GM13977 (cell line): ENCODE results near the gene CARMIL3.
A peak's percentile ranks its signal among the peaks of the same experiment; 100 is the strongest.

Experiments
- DNase-seq: peaks from one replicate; pipeline ENCODE4 v3.0.0; 2012; ENCODE audit warnings: low spot score
- in situ Hi-C: fragments of 300-500 bp; cut with MboI; formaldehyde crosslinking; loops from one replicate; pipeline ENCODE4 v1.12.0; 2022; ENCODE audit warnings: low sequenced_read_pairs, low pct_unique_long_range_greater_than_20kb, mixed read lengths, inconsistent platforms; ENCODE audit not compliant: unreplicated experiment
- TF ChIP-seq, protein P1 (sequence below): IDR thresholded peaks from 2 replicates; pipeline ENCODE4 v1.5.1; 2012; ENCODE audit warnings: mild to moderate bottlenecking, control low read depth; ENCODE audit not compliant: insufficient read depth; ENCODE audit errors: extremely low read depth, missing control alignments

Gene CARMIL3

DNA sequence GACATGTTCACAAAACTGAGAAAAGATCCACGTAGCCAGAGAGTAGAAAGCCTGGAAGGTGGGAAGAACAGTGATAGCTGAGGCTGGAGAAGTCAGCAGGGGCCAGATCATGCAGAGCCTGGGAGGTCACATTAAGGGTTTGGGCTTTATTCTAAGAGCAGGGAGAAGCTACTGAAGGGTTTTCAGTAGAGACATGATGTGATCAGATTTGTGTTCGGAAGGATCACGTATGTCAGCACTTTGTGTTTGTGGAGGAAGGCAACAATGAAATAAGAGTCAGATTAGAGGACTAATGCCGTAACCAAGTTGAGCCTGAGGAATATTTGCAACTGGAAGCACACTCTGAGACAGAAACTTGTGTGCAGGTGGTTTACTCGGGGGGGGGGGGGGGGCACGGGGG is 38.1 kb downstream of the CARMIL3 start:
- DNase-seq = no peak
- in situ Hi-C loops = loop anchor here (25.0 kb wide), 1 partner anchor 103 kb away; the partner anchor contains the start of gene DHRS4L2
- TF ChIP-seq, protein P1, sequence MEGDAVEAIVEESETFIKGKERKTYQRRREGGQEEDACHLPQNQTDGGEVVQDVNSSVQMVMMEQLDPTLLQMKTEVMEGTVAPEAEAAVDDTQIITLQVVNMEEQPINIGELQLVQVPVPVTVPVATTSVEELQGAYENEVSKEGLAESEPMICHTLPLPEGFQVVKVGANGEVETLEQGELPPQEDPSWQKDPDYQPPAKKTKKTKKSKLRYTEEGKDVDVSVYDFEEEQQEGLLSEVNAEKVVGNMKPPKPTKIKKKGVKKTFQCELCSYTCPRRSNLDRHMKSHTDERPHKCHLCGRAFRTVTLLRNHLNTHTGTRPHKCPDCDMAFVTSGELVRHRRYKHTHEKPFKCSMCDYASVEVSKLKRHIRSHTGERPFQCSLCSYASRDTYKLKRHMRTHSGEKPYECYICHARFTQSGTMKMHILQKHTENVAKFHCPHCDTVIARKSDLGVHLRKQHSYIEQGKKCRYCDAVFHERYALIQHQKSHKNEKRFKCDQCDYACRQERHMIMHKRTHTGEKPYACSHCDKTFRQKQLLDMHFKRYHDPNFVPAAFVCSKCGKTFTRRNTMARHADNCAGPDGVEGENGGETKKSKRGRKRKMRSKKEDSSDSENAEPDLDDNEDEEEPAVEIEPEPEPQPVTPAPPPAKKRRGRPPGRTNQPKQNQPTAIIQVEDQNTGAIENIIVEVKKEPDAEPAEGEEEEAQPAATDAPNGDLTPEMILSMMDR = no peak

DNA sequence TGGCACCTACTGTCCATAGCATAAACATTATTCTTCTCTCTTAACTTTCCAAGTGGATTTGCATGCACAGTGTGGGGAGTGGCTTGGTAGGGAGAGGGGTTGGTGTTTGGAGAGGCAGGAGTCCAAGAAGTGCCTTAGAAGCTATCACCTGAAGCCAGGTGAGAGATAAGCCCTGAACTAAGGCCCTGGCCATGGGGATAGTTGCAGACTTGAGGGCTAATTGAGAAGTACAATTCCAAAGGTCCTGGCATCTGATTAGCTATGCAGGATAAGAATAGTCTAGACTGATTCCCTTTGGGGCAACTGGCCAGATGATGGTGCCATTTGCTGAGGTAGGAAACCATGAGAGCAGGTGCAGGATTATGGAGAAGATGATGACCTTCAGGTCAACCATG is 40.3 kb downstream of the CARMIL3 start:
- TF ChIP-seq, protein P1 = no peak
- in situ Hi-C loops = loop anchor here (25.0 kb wide), 1 partner anchor 105 kb away; the partner anchor contains the start of gene DHRS4L2

DNA sequence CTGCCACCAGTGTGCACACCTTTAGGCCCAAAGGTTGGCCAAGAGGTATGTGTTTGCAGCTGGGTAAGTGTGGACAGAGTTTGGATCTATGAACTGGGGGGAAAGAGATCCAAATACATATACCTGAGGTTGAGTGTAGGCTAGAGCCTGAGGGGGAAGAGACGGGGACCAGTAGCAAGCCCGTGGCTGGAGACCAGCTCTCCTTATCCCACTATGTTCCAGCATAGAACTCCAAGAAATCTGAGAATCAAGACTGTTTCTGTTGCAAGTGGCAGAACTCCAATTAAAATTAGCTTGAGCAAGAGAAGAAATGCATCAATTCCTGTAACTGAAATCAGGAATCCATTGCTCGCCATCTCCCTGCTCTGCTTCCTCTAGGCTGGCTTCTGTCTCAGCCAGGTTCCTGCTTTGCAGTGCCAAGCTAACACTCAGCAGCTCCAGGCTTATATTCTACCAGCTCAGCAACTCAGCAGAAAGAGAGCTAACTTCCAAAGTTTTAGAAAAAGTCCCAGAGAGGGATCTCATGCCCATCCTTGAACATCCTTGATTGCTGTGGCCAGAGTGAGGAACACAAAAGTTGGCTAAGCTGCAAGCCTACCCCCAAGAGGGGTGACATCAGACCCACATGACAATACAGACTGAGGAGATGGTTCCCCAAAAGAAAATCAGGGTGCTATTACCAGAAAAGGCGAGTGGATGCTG is 40.8 kb downstream of the CARMIL3 start:
- DNase-seq = no peak
- in situ Hi-C loops = loop anchor here (25.0 kb wide), 1 partner anchor 105 kb away; the partner anchor contains the start of gene DHRS4L2
- TF ChIP-seq, protein P1 = no peak

More for the DNA sequence above, 40.3 kb downstream of the CARMIL3 start:
- no peak for DNase-seq

DNA sequence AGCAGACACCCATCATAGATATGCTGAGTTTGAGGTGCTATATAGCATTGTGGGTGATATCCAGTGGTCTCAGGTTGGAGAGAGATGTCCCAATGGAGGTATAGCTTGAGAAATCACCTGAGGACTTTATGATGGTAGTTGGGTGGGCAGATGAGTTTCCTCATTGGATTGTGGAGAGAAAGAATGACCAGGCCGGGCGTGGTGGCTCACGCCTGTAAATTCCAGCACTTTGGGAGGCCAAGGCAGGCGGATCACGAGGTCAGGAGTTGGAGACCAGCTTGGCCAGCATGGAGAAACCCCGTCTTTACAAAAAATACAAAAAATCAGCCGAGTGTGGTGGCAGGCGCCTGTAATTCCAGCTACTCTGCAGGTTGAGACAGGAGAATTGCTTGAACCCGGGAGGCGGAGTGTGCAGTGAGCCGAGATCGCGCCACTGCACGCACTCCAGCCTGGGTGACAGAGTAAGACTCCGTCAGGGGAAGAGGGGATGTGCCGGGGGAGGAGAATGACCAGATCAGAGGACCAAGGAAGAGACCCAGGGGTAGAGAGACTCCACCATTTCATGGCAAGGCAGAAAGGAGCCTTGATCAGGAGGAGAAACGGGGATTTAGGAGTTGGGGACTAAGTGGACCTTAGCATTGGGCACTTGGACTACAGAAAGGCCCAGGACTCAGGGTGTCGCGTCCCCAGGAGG is 41.5 kb downstream of the CARMIL3 start:
- TF ChIP-seq, protein P1 = no peak
- no peak for DNase-seq
- in situ Hi-C loops = loop anchor here (25.0 kb wide), 1 partner anchor 106 kb away; the partner anchor contains the start of gene DHRS4L2

DNA sequence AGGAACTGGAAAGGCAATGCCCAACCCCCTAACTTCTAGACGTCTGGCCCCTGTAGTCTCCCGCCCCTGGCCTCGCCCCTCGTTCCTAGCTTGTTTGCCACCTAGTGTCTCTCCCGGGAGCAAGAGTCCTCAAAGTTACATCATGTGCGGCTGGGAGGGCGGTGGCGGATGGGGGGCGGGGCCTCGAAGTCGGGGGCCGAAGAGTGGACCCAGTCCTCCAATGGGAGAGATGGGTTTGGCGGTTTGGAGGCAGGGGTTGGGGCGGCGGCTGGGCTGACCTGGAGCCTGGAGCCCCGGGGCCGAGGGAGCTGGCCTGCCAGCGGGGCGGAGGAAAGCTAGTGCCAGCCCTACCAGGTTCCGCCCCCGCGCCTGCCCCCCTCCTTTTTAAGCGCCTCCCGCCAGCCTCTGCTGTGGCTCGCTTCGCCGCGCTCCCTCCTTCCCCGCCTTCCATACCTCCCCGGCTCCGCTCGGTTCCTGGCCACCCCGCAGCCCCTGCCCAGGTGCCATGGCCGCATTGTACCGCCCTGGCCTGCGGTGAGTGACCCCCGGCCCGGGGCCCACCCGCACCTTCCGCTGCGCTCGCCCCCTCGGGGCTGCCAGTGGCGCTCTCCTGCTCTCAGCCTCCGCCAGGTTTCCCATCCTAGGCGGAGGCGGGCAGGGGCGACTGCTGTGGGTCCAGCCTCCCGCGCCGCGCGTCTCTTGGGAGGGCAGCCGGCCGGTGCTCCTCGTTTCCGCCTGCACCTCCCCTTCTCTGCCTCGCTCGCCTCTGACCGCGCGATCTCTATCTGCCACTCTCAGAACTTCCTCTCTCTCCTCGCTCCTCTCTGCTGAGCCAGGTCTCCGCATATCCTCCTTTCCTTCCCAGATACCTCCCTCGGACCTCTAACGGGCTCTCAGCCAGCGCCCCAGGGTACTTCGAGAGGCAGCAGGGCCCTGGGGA is 42.4 kb downstream of the CARMIL3 start, which contains the start of gene PCK2:
TSS of gene PCK2 (plus strand) at position 411 of the 940 bp plus-strand sequence. CDS start at position 506, 95 bp downstream.
- TF ChIP-seq, protein P1 = no peak
- DNase-seq = peak; percentile 92
- in situ Hi-C loops = loop anchor here (25.0 kb wide), 1 partner anchor 107 kb away; the partner anchor contains the start of gene DHRS4L2

DNA sequence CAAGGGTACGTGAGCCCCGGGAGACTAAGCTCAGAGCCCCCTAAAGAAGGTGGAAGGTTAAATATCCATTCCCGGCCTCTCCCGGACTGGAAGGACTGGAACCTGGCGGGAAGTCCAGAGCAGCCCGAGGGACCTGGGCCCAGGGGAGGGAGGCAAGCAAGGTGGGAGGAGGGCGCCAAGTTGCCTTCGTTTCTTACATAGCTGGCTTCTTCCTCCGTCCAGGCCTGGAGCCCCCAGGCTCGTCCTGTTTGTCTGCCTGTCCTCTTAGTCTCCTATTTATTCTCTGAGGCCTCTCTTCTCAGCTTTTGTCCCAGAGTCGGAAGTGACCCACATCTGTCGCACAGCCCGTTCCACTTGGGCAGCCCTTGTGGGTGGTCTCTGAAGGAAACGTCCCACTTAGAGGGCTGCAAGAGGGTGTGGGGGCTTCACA is 43.0 kb downstream of the CARMIL3 start:
- DNase-seq = no peak
- in situ Hi-C loops = loop anchor here (25.0 kb wide), 1 partner anchor 108 kb away; the partner anchor contains the start of gene DHRS4L2
- TF ChIP-seq, protein P1 = no peak
